ENCODE data around the gene SMIM30.
A peak's percentile ranks its signal among the peaks of the same experiment; 100 is the strongest.
"Not testable (repeated sequence)": the region's sequence is repeated elsewhere in the genome, so short reads cannot be mapped to it uniquely, and the experiment has no call there.

Gene SMIM30

GRCh38 chr7:113137241-113137640 is 18.9 kb upstream of the SMIM30 start:
- Histone ChIP-seq H3K4me3 (ENCODE audit: low read length) (no peak overlapping the region), H3K36me3 (ENCODE audit: control insufficient read depth, low read depth, low read length) (no peaks in the 10 kb centered on the region), H3K9ac (ENCODE audit: low read length) (no peak overlapping the region), H3K9me3 (ENCODE audit: control insufficient read depth, low read depth, low read length) (no peaks in the 10 kb centered on the region), H3K27ac (ENCODE audit: low read length) (no peak overlapping the region), H3K4me1 (ENCODE audit: control insufficient read depth, low read depth, low read length) (no peaks in the 10 kb centered on the region), H3K27me3 (ENCODE audit: control insufficient read depth, insufficient read depth, low read length) (no peaks in the 10 kb centered on the region)

GRCh38 chr7:113134025-113134424 is 15.7 kb upstream of the SMIM30 start:
- no peaks in the 10 kb centered on the region for H3K4me1 ChIP-seq (ENCODE audit: control insufficient read depth, low read depth, low read length)
- no peaks in the 10 kb centered on the region for H3K27me3 ChIP-seq (ENCODE audit: control insufficient read depth, insufficient read depth, low read length)
- no peak overlapping the region for H3K9ac ChIP-seq (ENCODE audit: low read length)
- H3K4me3 ChIP-seq (ENCODE audit: low read length): no peak overlapping the region
- H3K36me3 ChIP-seq (ENCODE audit: control insufficient read depth, low read depth, low read length): no peaks in the 10 kb centered on the region
- H3K9me3 ChIP-seq (ENCODE audit: control insufficient read depth, low read depth, low read length): no peaks in the 10 kb centered on the region
- H3K27ac ChIP-seq (ENCODE audit: low read length): no peak overlapping the region

DNA sequence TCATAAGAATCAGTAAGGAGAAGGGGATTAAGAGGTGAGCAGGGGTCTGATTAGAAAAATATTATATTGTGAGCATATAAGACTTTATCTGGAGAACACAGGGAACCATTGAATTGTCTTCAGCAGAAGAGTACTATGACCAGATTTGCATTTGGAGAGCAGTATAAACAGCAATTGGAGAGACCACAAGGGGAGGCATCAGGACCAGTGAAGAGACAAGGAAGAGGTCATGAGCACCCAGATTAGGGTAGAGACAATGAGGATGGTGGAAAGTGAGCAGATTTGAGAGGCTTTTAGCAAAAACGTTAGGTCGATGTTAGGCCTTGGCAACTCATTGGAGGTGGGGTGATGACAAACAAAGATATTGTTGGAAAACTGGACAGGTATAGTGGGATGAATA is 13.0 kb upstream of the SMIM30 start:
- Histone ChIP-seq H3K4me3 (ENCODE audit: low read length) (no peak overlapping the region), H3K36me3 (ENCODE audit: control insufficient read depth, low read depth, low read length) (no peaks in the 10 kb centered on the region), H3K27ac (ENCODE audit: low read length) (no peak overlapping the region)

DNA sequence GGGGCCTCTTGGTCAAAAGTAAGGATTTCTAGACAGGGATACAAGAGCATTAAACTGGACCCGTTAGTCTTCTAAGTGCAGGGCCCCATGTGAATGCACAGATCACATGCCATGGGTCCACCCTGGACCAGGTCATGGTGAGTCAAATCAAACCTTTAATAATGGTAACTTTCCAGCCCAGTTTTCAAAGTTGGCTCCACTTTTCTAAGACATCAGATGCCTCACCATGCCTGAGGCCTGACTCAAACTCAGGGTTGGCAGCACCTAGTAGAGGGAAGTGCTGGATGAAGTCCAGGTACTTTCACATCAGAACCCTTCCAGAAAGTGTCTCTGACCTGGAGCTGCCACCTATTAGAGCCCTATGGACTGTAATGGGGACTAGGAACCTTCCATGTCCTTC is 9.7 kb upstream of the SMIM30 start:
- no peaks in the 10 kb centered on the region for H3K9me3 ChIP-seq (ENCODE audit: control insufficient read depth, low read depth, low read length)
- no peak overlapping the region for H3K4me3 ChIP-seq (ENCODE audit: low read length)
- no peaks in the 10 kb centered on the region for H3K36me3 ChIP-seq (ENCODE audit: control insufficient read depth, low read depth, low read length)
- no peak overlapping the region for H3K9ac ChIP-seq (ENCODE audit: low read length)
- no peak overlapping the region for H3K27ac ChIP-seq (ENCODE audit: low read length)
- H3K4me1 ChIP-seq (ENCODE audit: control insufficient read depth, low read depth, low read length): no peaks in the 10 kb centered on the region
- no peaks in the 10 kb centered on the region for H3K27me3 ChIP-seq (ENCODE audit: control insufficient read depth, insufficient read depth, low read length)

More for the DNA sequence above, 13.0 kb upstream of the SMIM30 start:
- no peaks in the 10 kb centered on the region for H3K4me1 ChIP-seq (ENCODE audit: control insufficient read depth, low read depth, low read length)
- H3K9ac ChIP-seq (ENCODE audit: low read length): no peak overlapping the region
- H3K9me3 ChIP-seq (ENCODE audit: control insufficient read depth, low read depth, low read length): no peaks in the 10 kb centered on the region
- no peaks in the 10 kb centered on the region for H3K27me3 ChIP-seq (ENCODE audit: control insufficient read depth, insufficient read depth, low read length)

- Histone ChIP-seq H3K27ac (ENCODE audit: low read length) (no peak overlapping the region), H3K36me3 (ENCODE audit: control insufficient read depth, low read depth, low read length) (no peaks in the 10 kb centered on the region), H3K4me1 (ENCODE audit: control insufficient read depth, low read depth, low read length) (no peaks in the 10 kb centered on the region), H3K9ac (ENCODE audit: low read length) (no peak overlapping the region), H3K4me3 (ENCODE audit: low read length) (no peak overlapping the region), H3K9me3 (ENCODE audit: control insufficient read depth, low read depth, low read length) (no peaks in the 10 kb centered on the region), H3K27me3 (ENCODE audit: control insufficient read depth, insufficient read depth, low read length) (no peaks in the 10 kb centered on the region)
These were observed 7.4 kb upstream of the SMIM30 start for GRCh38 chr7:113125728-113126127.

- peaks cover 9% of the 10 kb centered on the region for H3K27me3 ChIP-seq (ENCODE audit: control insufficient read depth, insufficient read depth, low read length)
- no peaks in the 10 kb centered on the region for H3K9me3 ChIP-seq (ENCODE audit: control insufficient read depth, low read depth, low read length)
- H3K4me1 ChIP-seq (ENCODE audit: control insufficient read depth, low read depth, low read length): peaks cover under 1% of the 10 kb centered on the region
- no peak overlapping the region for H3K9ac ChIP-seq (ENCODE audit: low read length)
- H3K4me3 ChIP-seq (ENCODE audit: low read length): no peak overlapping the region
- H3K27ac ChIP-seq (ENCODE audit: low read length): no peak overlapping the region
- no peaks in the 10 kb centered on the region for H3K36me3 ChIP-seq (ENCODE audit: control insufficient read depth, low read depth, low read length)
These were observed 4.4 kb upstream of the SMIM30 start for GRCh38 chr7:113122744-113123143.

GRCh38 chr7:113120647-113121046 is 2.3 kb upstream of the SMIM30 start:
- Histone ChIP-seq H3K9me3 (ENCODE audit: control insufficient read depth, low read depth, low read length) (no peaks in the 10 kb centered on the region), H3K36me3 (ENCODE audit: control insufficient read depth, low read depth, low read length) (peaks cover 4% of the 10 kb centered on the region), H3K4me1 (ENCODE audit: control insufficient read depth, low read depth, low read length) (peaks cover 6% of the 10 kb centered on the region), H3K27me3 (ENCODE audit: control insufficient read depth, insufficient read depth, low read length) (peaks cover 9% of the 10 kb centered on the region), H3K4me3 (ENCODE audit: low read length) (no peak overlapping the region), H3K27ac (ENCODE audit: low read length) (no peak overlapping the region), H3K9ac (ENCODE audit: low read length) (no peak overlapping the region)

- Histone ChIP-seq H3K27me3 (ENCODE audit: control insufficient read depth, insufficient read depth, low read length) (peaks cover 9% of the 10 kb centered on the region), H3K9ac (ENCODE audit: low read length) (no peak overlapping the region), H3K4me3 (ENCODE audit: low read length) (no peak overlapping the region), H3K36me3 (ENCODE audit: control insufficient read depth, low read depth, low read length) (peaks cover 4% of the 10 kb centered on the region), H3K4me1 (ENCODE audit: control insufficient read depth, low read depth, low read length) (peaks cover 6% of the 10 kb centered on the region), H3K9me3 (ENCODE audit: control insufficient read depth, low read depth, low read length) (no peaks in the 10 kb centered on the region), H3K27ac (ENCODE audit: low read length) (no peak overlapping the region)
These were observed 1.1 kb upstream of the SMIM30 start for GRCh38 chr7:113119429-113119828.

DNA sequence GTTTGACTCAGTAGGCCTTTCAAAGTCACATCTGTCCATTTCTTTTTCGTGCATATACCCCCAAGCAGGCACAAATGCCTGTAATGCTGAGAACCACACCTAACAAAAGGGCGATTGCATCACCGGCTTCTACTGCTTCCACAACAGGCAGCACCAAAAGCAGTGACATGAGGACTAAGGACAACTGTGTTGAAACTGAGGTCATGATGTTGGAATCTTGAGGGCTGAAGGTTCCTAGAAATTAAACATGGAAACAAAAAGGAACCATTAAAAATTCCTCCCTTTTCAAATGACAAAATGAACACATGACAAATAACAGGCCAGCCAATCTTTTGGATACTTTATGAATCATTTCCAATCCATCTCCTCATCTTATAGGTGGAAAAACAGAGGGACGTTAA is 980 bp downstream of the SMIM30 start:
- H3K27ac ChIP-seq (ENCODE audit: low read length); H3K9me3 ChIP-seq (ENCODE audit: control insufficient read depth, low read depth, low read length); H3K36me3 ChIP-seq (ENCODE audit: control insufficient read depth, low read depth, low read length); H3K27me3 ChIP-seq (ENCODE audit: control insufficient read depth, insufficient read depth, low read length); H3K4me1 ChIP-seq (ENCODE audit: control insufficient read depth, low read depth, low read length): not testable (repeated sequence)
- peak overlapping the region; percentile 95 for H3K4me3 ChIP-seq (ENCODE audit: low read length)
- H3K9ac ChIP-seq (ENCODE audit: low read length): peak overlapping the region; percentile 71

GRCh38 chr7:113113912-113114311 is 4.4 kb downstream of the SMIM30 start:
- H3K9me3 ChIP-seq (ENCODE audit: control insufficient read depth, low read depth, low read length): no peaks in the 10 kb centered on the region
- no peak overlapping the region for H3K27ac ChIP-seq (ENCODE audit: low read length)
- no peak overlapping the region for H3K9ac ChIP-seq (ENCODE audit: low read length)
- peaks cover 6% of the 10 kb centered on the region for H3K4me1 ChIP-seq (ENCODE audit: control insufficient read depth, low read depth, low read length)
- peaks cover 2% of the 10 kb centered on the region for H3K27me3 ChIP-seq (ENCODE audit: control insufficient read depth, insufficient read depth, low read length)
- H3K36me3 ChIP-seq (ENCODE audit: control insufficient read depth, low read depth, low read length): peaks cover 4% of the 10 kb centered on the region
- H3K4me3 ChIP-seq (ENCODE audit: low read length): no peak overlapping the region

DNA sequence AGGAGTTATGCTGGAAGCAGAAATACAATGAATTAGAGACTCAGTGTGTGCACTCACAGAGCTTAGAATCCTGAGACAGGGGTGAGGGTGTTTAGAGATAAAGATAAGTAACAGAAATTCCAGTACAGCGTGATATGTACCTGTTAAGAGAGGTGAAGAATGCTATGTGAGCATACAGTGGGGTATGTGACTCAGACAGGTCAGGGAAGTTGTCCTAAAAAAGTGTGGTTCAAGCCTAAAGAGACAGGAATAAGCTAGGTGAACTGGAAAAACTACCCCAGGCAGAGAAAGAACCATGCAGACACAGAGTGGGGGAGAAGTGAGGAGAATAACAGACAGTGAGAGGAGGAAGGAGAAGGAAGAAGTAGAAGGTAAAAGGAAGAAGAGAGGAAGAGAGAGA is 8.6 kb downstream of the SMIM30 start:
- Histone ChIP-seq H3K27me3 (ENCODE audit: control insufficient read depth, insufficient read depth, low read length) (no peaks in the 10 kb centered on the region), H3K4me3 (ENCODE audit: low read length) (no peak overlapping the region)

DNA sequence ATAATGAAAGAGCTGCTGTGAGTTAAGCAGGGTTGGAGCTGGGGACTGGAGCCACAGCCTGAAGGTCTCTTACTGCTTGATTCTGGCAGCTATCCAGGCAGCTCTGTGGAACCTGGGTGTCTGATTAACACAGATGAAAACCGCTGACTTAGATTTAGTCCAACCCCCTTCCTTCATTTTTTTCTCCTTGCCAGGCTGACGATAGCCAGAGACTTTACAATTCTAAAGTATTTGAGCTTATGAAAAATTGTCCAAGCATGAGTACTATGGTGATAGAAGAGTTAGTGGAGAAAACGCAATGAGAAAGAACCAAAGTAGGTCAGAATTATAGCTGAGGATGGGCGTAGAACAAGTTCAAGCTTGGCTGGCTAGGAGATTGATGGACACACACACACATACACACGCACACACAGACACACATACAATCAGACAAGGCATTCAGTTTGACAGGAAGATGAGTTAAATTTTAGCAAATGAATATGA is 18.2 kb downstream of the SMIM30 start:
- H3K9ac ChIP-seq (ENCODE audit: low read length): no peak overlapping the region
- no peak overlapping the region for H3K27ac ChIP-seq (ENCODE audit: low read length)
- no peak overlapping the region for H3K4me3 ChIP-seq (ENCODE audit: low read length)
- H3K27me3 ChIP-seq (ENCODE audit: control insufficient read depth, insufficient read depth, low read length): no peaks in the 10 kb centered on the region
- H3K4me1 ChIP-seq (ENCODE audit: control insufficient read depth, low read depth, low read length): no peaks in the 10 kb centered on the region
- no peaks in the 10 kb centered on the region for H3K9me3 ChIP-seq (ENCODE audit: control insufficient read depth, low read depth, low read length)
- H3K36me3 ChIP-seq (ENCODE audit: control insufficient read depth, low read depth, low read length): no peaks in the 10 kb centered on the region

More for the DNA sequence above, 8.6 kb downstream of the SMIM30 start:
- Histone ChIP-seq H3K36me3 (ENCODE audit: control insufficient read depth, low read depth, low read length) (no peaks in the 10 kb centered on the region), H3K9me3 (ENCODE audit: control insufficient read depth, low read depth, low read length) (no peaks in the 10 kb centered on the region), H3K27ac (ENCODE audit: low read length) (no peak overlapping the region), H3K9ac (ENCODE audit: low read length) (no peak overlapping the region), H3K4me1 (ENCODE audit: control insufficient read depth, low read depth, low read length) (no peaks in the 10 kb centered on the region)

Measured in iPS-18a (cell line).